Breast epithelium (tissue), 3 donors: ENCODE results near the gene CIBAR2.

ENCODE experiments used
- POLR2A ChIP-seq: fragments of 450-650 bp; IDR thresholded peaks from one replicate; pipeline ENCODE4 v1.6.1; 2016; ENCODE audit warnings: antibody characterized with exemption, mild to moderate bottlenecking, moderate library complexity
- TF ChIP-seq, protein P1 (sequence below), 3 donors: fragments of 450-650 bp; IDR thresholded peaks; one replicate each; pipeline ENCODE4 v1.5.1; 2016 to 2017; ENCODE audit warnings: antibody characterized with exemption in 3 of 3, mild to moderate bottlenecking in 3 of 3, moderate library complexity in 3 of 3

DNA sequence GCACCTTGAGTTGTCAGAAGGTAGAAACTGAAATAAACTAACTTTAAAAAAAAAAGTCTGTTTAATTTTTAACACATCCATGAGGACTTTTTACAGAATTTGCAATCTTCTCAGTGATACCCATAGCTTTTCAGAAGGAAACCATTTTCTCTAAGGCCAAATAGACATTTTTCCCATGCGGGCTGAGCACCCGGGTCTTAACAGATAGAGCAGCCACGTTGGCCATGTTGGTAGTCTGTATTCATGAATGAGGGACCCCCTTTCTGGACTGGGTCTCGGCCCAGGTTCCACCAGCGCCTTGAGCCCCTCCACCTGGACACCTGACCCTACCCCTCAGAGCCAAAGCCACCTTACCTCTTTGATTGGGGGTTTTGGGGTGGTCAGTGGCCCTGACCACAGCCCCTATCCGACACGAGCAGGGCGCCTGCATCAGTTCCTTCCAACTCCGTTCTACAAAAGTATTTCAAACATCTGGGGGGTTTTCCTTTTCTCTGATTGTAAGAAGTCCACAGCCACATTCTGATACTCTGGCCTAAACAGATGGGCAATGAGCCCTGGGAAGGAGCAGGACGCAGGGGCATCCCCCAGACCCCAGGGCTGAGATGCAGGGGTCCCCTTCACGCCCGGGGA is 18.0 kb downstream of the CIBAR2 start:
- TF ChIP-seq, protein P1, sequence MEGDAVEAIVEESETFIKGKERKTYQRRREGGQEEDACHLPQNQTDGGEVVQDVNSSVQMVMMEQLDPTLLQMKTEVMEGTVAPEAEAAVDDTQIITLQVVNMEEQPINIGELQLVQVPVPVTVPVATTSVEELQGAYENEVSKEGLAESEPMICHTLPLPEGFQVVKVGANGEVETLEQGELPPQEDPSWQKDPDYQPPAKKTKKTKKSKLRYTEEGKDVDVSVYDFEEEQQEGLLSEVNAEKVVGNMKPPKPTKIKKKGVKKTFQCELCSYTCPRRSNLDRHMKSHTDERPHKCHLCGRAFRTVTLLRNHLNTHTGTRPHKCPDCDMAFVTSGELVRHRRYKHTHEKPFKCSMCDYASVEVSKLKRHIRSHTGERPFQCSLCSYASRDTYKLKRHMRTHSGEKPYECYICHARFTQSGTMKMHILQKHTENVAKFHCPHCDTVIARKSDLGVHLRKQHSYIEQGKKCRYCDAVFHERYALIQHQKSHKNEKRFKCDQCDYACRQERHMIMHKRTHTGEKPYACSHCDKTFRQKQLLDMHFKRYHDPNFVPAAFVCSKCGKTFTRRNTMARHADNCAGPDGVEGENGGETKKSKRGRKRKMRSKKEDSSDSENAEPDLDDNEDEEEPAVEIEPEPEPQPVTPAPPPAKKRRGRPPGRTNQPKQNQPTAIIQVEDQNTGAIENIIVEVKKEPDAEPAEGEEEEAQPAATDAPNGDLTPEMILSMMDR (IDR thresholded peaks at IDR 0.05), result no peak
- TF ChIP-seq POLR2A, result no peak
